Keratinocyte (primary cell): Measurements from ENCODE around the gene ANAPC10. TPM values are rescaled to one million over a fixed set of nuclear protein-coding genes. Genes with fewer than 3 reads are reported as not detected.

ENCODE experiments used
- DNase-seq: peaks from one replicate; pipeline ENCODE4 v3.0.0-alpha.2; 2011; ENCODE audit warnings: low read depth, missing footprints, low spot score
- FAIRE-seq: peaks from 2 replicates; lab custom pipeline; 2011; peaks lifted over from hg19 to GRCh38; lab: Jason Lieb, UNC
- H2AFZ ChIP-seq: 2 replicates; pipeline ENCODE4 v1.6.0; 2012; ENCODE audit warnings: low read length, control low read depth, inconsistent platforms; ENCODE audit not compliant: control insufficient read depth
- H3K27ac ChIP-seq: 2 replicates; pipeline ENCODE4 v1.5.1; 2011; ENCODE audit warnings: low read length; ENCODE audit not compliant: control insufficient read depth, insufficient read depth
- H3K27me3 ChIP-seq: 3 replicates; pipeline ENCODE4 v1.6.0; 2011; ENCODE audit warnings: low read length; ENCODE audit not compliant: control insufficient read depth, insufficient read depth; ENCODE audit errors: extremely low read depth
- H3K36me3 ChIP-seq, 2 experiments: 2 replicates in 1 of 2; 3 replicates in 1 of 2; pipeline ENCODE4 v1.5.1; 2011; ENCODE audit warnings: low read length in 2 of 2, mild to moderate bottlenecking in 1 of 2; ENCODE audit not compliant: control insufficient read depth in 2 of 2, insufficient read depth in 2 of 2; ENCODE audit errors: extremely low read depth in 1 of 2
- H3K4me1 ChIP-seq: 3 replicates; pipeline ENCODE4 v1.5.1; 2011; ENCODE audit warnings: low read length; ENCODE audit not compliant: control insufficient read depth, insufficient read depth; ENCODE audit errors: extremely low read depth
- H3K4me2 ChIP-seq: 3 replicates; pipeline ENCODE4 v1.6.0; 2011; ENCODE audit warnings: low read depth, low read length; ENCODE audit not compliant: control insufficient read depth, insufficient read depth; ENCODE audit errors: extremely low read depth
- H3K4me3 ChIP-seq, 3 experiments: fragments of 200-600 bp in 1 of 3; sonication (generic) in 1 of 3; 2 replicates in 2 of 3; 3 replicates in 1 of 3; pipeline ENCODE4 v1.5.1; 2011 to 2016; ENCODE audit warnings: low read length in 3 of 3, mild to moderate bottlenecking in 3 of 3, control low read depth in 2 of 3, inconsistent platforms in 1 of 3, low read depth in 1 of 3, mixed read lengths in 1 of 3, mixed run types in 1 of 3, moderate library complexity in 1 of 3; ENCODE audit not compliant: control insufficient read depth in 2 of 3, insufficient read depth in 2 of 3; ENCODE audit errors: extremely low read depth in 1 of 3
- H3K79me2 ChIP-seq: 2 replicates; pipeline ENCODE4 v1.6.0; 2012; ENCODE audit warnings: low read length; ENCODE audit not compliant: control insufficient read depth, insufficient read depth
- H3K9ac ChIP-seq: 3 replicates; pipeline ENCODE4 v1.6.0; 2011; ENCODE audit warnings: low read length; ENCODE audit not compliant: control insufficient read depth, insufficient read depth; ENCODE audit errors: extremely low read depth
- H3K9me1 ChIP-seq: 3 replicates; pipeline ENCODE4 v1.6.0; 2011; ENCODE audit warnings: low read length; ENCODE audit not compliant: control insufficient read depth, insufficient read depth; ENCODE audit errors: extremely low read depth
- H3K9me3 ChIP-seq: 2 replicates; pipeline ENCODE4 v1.5.1; 2012; ENCODE audit warnings: low read depth, low read length; ENCODE audit not compliant: control insufficient read depth
- H4K20me1 ChIP-seq: 3 replicates; pipeline ENCODE4 v1.6.0; 2011; ENCODE audit warnings: low read length; ENCODE audit not compliant: control insufficient read depth, insufficient read depth; ENCODE audit errors: extremely low read depth
- CTCF ChIP-seq, 3 experiments: IDR thresholded peaks in 1 of 3; conservative IDR thresholded peaks in 1 of 3; optimal IDR thresholded peaks in 1 of 3; 2 replicates in 2 of 3; 3 replicates in 1 of 3; pipeline versions ENCODE3 to v1.5.1; 2011; ENCODE audit warnings: low read length in 3 of 3, mild to moderate bottlenecking in 3 of 3, moderate library complexity in 2 of 3, control low read depth in 1 of 3, inconsistent platforms in 1 of 3; ENCODE audit not compliant: insufficient read depth in 2 of 3; ENCODE audit errors: extremely low read depth in 1 of 3
- EZH2 ChIP-seq: IDR thresholded peaks from one replicate; pipeline ENCODE4 v1.6.1; 2012; ENCODE audit warnings: inconsistent platforms, mild to moderate bottlenecking, low read length, moderate library complexity
- dilution Hi-C: fragments of 300-500 bp; cut with MboI; formaldehyde crosslinking; loops from one replicate; pipeline ENCODE4 v1.7.0; 2020; ENCODE audit warnings: low sequenced_read_pairs; ENCODE audit not compliant: extremely low pct_ligation_motif_present
- polyA plus RNA-seq, 5 experiments: library from polyadenylated mRNA; depleted of rRNA in 3 of 5; stranded (reverse) in 3 of 5; stranded (forward) in 1 of 5; unstranded in 1 of 5; fragments of >200 nt; gene quantifications; 1 replicate in 1 of 5; 2 replicates in 3 of 5; 3 replicates in 1 of 5; pipeline versions ENCODE4 v1.2.1 to v1.2.3, GENCODE V29; 2011 to 2012; ENCODE audit warnings: missing spikeins in 2 of 5, low read depth in 1 of 5, low replicate concordance in 1 of 5

Gene ANAPC10
- polyA plus RNA-seq, 1 donor (not counting 4 experiments of a cell fraction or from before 2014, with no cell fraction given), result 34.3 TPM

GRCh38 chr4:145075742-145076468 lies 22.1 kb downstream of the ANAPC10 start:
- dilution Hi-C loops, result no loop called here
- Histone ChIP-seq H3K4me3 (no peak overlapping the region), H3K9ac (no peak overlapping the region), H3K27ac (no peak overlapping the region), H4K20me1 (no peaks in the 10 kb centered on the region), H3K79me2 (peaks cover 33% of the 10 kb centered on the region), H3K9me1 (no peaks in the 10 kb centered on the region), H3K9me3 (no peaks in the 10 kb centered on the region), H3K27me3 (no peaks in the 10 kb centered on the region), H3K4me2 (no peak overlapping the region), H3K36me3 (peaks cover 0 to 2% of the 10 kb centered on the region in 2 experiments), H2AFZ (no peak overlapping the region), H3K4me1 (no peaks in the 10 kb centered on the region)
- no peak for FAIRE-seq
- TF ChIP-seq CTCF (optimal IDR thresholded peaks at IDR 0.05 in 1 of 3, IDR thresholded peaks at IDR 0.05 in 1 of 3, conservative IDR thresholded peaks at IDR 0.05 in 1 of 3; ENCODE audit: extremely low read depth in 1 of 3, insufficient read depth in 2 of 3, low read length in 3 of 3) (no peak), EZH2 (no peak)
- no peak for DNase-seq

- dilution Hi-C loops, result no loop called here
- Histone ChIP-seq H4K20me1 (no peaks in the 10 kb centered on the region), H3K27me3 (no peaks in the 10 kb centered on the region), H3K4me3 (no peak overlapping the region), H2AFZ (no peak overlapping the region), H3K27ac (no peak overlapping the region), H3K9ac (no peak overlapping the region), H3K9me3 (no peaks in the 10 kb centered on the region), H3K36me3 (no peaks in the 10 kb centered on the region), H3K79me2 (peaks cover 17% of the 10 kb centered on the region), H3K4me1 (peaks cover 6% of the 10 kb centered on the region), H3K9me1 (no peaks in the 10 kb centered on the region), H3K4me2 (no peak overlapping the region)
- DNase-seq (no peak), FAIRE-seq (no peak)
- TF ChIP-seq CTCF (optimal IDR thresholded peaks at IDR 0.05 in 1 of 3, IDR thresholded peaks at IDR 0.05 in 1 of 3, conservative IDR thresholded peaks at IDR 0.05 in 1 of 3; ENCODE audit: extremely low read depth in 1 of 3, insufficient read depth in 2 of 3, low read length in 3 of 3) (no peak), EZH2 (no peak)
Measured at GRCh38 chr4:145071560-145071959, 26.4 kb downstream of the ANAPC10 start.
